Measurements from ENCODE around the gene UMAD1.
A peak's percentile ranks its signal among the peaks of the same experiment; 100 is the strongest.
"Not testable (repeated sequence)": the region's sequence is repeated elsewhere in the genome, so short reads cannot be mapped to it uniquely, and the experiment has no call there.

Gene UMAD1

DNA sequence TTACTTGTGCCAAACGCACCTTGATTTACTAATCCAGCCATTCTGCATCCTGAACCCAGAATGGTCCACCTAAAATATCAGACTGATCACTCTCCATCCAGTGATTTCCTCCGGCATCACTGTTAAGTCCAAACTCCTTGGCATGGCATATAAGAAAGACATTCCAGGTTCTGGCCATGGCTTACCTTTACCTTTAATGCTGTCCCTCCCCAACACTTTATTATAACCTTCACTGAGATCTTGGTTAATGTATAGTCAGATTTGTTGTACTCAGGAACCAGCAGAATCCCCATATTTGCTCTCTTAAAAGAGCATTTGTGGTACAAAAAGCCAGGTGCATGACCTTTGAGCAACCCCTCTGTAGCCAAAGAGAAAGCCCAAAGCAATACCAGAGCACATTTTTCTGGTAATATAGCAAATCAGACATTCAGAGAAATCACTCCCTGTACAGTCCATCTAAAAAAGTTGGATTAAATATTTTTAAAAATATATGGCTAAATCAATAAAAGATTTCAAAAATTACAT lies 10.2 kb downstream of the UMAD1 start:
- no peak for DNase-seq (ENCODE audit: low read depth)
- H3K4me3 ChIP-seq (ENCODE audit: low read depth, low read length) = no peak overlapping the region

DNA sequence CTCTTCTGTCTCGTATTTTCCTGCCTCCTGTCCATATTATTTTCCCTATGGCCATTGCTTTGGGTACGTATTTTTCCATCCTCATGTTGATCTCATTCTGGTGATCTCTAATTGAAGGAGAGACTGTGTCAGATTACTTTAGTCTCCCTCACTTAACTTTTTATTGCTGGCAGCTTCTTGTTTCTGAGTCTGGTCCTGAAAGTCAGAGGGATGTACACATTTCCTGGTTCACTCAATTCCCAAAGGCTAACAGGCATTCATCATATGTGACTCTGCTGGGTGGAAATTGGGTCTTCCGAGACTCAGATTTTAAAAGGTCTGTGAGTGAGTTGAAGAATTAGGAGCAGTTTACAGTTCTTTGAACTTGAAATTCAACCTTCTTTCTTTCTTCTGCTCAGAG lies 10.9 kb downstream of the UMAD1 start:
- peak; percentile 4 for DNase-seq (ENCODE audit: low read depth)
- H3K4me3 ChIP-seq (ENCODE audit: low read depth, low read length) = no peak overlapping the region

DNA sequence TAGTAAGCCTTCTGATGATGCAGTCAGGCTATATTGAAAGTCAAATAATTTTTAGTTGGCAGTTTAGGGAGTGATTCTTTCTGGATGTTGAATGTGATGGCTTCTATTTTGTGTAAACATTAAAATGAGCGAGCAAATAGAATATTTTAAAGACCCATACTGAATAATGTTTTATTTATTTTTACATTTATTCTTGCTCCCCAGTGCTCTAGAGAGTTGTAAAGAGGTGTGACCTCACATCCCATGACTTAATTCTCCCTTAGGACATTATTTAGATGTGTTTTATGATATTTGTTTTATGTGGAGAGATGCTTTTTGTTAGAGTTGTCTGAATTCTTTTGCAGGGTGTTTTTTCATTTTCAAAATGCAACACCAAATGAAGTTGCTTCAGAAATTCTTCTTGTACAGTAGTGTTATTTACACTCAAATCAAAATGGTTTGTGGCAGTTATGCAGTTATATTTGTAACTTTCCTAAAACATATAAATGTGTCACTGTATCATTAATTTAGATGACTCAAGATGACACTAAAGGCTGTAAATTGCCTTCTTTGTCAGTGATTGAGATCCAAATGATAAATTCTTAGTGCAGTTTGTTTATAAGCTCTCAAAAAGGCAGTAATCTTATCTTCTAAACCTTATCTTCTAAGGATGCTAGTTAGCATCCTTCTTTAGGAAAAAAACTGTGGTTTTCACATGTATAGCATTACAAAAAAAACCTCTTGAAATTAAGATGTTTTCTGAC lies 12.4 kb downstream of the UMAD1 start:
- H3K4me3 ChIP-seq (ENCODE audit: low read depth, low read length) = no peak overlapping the region

DNA sequence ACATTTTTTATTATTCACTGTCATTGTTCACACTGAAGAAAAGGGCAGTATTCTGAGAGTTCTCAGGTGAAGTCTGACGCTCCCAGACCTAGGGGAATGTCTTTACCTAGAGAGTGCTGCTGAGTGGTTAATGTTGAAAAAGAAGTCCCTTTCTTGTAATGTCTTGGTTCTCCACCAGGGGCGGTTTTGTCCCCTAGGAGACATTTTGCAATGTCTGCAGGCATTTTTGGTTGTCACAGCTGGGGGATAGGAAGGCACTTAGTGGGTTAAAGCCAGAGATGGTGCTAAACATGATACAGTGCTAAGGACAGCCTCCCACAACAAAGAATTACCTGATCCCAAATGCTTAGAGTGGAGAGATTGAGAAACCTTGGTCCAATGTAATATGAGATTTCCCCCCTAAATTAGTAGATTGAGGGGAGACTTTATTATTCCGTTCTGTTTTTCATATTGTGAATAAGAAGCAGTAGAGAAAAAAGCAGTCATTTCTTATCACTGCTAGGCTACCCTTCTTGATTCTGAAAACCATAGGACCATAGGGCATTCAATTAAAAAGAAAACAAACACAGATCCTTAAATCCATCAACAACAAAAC lies 13.1 kb downstream of the UMAD1 start:
- no peak for DNase-seq (ENCODE audit: low read depth)
- no peak overlapping the region for H3K4me3 ChIP-seq (ENCODE audit: low read depth, low read length)

More for the DNA sequence above, 12.4 kb downstream of the UMAD1 start:
- DNase-seq (ENCODE audit: low read depth) = no peak

DNA sequence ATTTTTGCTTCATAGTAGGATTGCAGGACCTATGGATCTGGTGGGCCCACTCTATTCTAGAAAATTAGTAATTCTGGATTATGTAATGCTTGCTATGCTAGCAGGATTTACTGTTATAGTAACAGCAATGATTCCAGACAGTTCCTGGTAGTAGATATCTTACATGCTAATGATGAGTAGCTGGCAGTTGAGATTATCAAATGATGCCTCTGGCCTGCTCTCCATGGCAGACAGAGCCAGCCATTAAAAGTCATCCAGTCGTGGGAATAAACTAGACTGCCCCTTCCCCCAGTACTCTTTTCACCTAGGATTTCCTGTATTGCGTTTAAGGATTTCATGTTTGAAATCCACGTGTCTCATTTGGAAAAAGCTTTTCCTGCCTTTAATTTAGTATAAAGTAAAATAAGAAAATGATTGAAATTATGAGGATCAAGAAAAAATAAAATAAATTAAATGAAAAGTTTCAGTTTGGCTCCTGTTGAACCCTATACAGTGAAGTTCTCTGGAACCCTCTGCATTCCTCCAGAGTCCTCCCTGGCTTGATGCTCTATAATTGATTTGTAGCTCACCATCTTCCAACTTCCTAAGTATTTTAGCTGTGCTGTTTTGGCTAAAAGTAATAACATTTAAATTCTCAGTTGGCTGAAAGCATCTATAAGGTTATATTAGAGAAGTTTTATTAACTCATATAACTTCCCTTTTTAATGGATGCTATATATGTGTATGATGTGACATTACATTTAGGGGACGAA lies 14.6 kb downstream of the UMAD1 start:
- DNase-seq (ENCODE audit: low read depth) = peak; percentile 2

DNA sequence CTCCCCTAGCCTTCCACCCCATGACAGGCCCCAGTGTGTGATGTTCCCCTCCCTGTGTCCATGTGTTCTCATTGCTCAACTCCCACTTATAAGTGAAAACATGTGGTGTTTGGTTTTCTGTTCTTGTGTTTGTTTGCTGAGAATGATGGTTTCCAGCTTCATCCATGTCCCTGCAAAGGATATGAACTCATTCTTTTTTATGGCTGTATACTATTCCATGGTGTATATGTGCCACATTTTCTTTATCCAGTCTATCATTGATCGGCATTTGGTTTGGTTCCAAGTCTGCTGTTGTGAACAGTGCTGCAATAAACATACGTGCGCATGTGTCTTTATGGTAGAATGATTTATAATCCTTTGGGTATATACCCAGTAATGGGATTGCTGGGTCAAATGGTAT lies 15.9 kb downstream of the UMAD1 start:
- DNase-seq (ENCODE audit: low read depth); H3K4me3 ChIP-seq (ENCODE audit: low read depth, low read length): not testable (repeated sequence)

More for the DNA sequence above, 14.6 kb downstream of the UMAD1 start:
- H3K4me3 ChIP-seq (ENCODE audit: low read depth, low read length) = no peak overlapping the region

DNA sequence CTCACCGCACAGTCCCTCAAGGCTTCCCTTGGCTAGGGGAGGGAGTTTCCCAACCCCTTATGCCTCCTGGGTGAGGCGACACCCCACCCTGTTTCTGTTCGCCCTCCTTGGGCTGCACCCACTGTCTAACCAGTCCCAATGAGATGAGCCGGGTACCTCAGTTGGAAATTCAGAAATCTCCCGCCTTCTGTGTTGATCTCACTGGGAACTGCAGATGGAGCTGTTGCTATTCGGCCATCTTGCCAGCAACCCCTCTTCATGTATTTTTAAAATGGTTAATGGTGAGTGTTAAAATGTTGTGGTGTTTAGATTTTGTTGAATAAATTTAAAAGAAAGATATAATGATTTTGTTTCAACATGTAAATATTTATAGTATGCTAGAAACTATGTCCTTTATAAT lies 22.0 kb downstream of the UMAD1 start:
- DNase-seq (ENCODE audit: low read depth) = peak; percentile 6
- H3K4me3 ChIP-seq (ENCODE audit: low read depth, low read length) = no peak overlapping the region

DNA sequence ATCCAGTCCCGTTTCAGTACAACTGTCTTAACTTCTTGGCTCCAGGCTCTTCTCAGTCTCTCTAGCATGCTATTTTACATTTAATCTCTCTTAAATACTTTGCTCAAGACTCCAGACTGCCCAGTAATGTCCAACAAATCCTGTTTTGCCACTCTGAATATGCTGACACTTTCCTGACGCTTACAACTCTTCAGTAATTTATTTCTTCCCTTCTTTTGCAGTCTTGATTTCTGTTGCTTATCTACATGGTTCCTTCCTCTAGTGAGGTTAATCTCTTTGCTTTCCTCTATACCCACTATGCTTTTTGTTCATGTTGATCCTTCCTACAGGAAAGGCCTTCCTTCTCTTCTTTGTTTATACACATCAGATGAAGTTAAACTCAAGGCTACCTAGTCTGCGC lies 23.7 kb downstream of the UMAD1 start:
- DNase-seq (ENCODE audit: low read depth) = no peak

DNA sequence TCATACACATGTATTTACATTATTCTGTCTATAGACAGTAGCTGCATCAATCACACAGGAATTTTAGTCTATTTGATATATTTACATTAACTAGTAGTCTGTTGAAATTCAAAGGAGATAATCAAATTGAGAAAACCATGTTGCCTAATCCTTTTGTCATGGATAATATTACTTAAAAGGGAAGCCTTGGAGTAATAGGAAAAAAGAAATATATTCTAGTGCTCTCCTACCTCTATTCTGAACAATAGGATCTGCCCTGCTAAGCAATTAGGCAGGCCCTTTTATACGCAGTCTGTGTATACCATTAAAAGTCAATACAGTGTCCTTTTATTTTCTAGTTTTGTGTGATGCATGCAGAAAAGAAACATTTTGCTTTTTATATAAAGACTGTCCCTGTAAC lies 24.5 kb downstream of the UMAD1 start:
- no peak overlapping the region for H3K4me3 ChIP-seq (ENCODE audit: low read depth, low read length)

More for the DNA sequence above, 23.7 kb downstream of the UMAD1 start:
- H3K4me3 ChIP-seq (ENCODE audit: low read depth, low read length) = no peak overlapping the region

DNA sequence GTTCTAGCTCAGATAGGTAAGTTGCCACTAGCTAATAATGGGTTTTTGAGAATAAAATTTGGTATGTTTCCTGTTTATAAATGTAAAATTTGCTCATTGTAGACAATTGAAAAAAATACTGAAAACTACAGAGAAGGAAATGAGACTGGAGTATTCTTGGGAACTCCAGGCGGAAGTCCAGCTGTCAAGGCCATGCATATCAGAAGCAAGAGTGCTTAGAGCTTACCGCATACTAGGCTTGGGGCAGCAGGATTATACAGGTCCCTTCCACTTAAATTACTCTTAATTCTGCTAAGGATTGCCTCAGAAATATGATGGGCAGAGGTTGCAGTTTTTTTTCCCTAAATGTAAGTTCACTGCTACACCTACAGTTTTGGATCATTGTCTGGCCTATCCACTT lies 26.6 kb downstream of the UMAD1 start:
- no peak for DNase-seq (ENCODE audit: low read depth)
- H3K4me3 ChIP-seq (ENCODE audit: low read depth, low read length) = no peak overlapping the region

More for the DNA sequence above, 24.5 kb downstream of the UMAD1 start:
- DNase-seq (ENCODE audit: low read depth) = no peak

DNA sequence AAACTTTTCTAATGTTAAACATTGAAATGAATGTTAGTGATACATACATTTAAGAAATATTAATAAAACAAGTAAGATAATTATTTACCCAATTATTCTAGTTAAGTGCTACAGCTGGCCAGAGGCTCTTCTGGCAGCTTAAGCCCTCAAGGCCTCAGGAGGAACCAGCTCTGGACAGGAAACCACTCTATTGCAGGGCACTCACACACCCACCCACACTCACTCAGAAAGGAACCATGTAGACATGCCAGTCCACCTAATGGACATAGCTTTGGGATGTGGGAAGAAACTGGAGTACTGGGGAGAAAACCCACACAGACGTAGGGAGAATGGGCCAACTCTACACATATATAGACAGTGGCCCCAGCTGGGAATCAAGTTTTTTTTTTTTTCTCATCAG lies 28.2 kb downstream of the UMAD1 start:
- H3K4me3 ChIP-seq (ENCODE audit: low read depth, low read length) = no peak overlapping the region
- no peak for DNase-seq (ENCODE audit: low read depth)

DNA sequence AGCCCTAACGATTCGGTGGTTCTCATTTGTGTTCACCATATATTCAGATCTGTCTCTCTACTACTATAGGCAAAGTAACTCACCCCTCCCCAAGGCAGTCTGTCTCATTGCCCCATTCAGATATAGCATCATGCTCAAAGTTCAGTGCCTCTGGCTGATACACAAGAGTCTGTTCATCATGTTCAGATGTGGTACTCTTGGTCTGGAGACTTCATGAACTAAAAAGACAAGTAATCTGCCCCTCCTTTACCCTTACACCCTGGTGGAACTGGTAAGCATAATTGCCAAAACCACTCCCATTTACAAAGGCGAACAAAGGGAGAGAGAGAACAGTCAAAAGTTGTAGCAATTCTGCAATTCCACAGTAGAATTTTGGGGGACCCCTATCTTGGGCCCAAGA lies 29.9 kb downstream of the UMAD1 start:
- DNase-seq (ENCODE audit: low read depth) = no peak
- H3K4me3 ChIP-seq (ENCODE audit: low read depth, low read length) = no peak overlapping the region

DNA sequence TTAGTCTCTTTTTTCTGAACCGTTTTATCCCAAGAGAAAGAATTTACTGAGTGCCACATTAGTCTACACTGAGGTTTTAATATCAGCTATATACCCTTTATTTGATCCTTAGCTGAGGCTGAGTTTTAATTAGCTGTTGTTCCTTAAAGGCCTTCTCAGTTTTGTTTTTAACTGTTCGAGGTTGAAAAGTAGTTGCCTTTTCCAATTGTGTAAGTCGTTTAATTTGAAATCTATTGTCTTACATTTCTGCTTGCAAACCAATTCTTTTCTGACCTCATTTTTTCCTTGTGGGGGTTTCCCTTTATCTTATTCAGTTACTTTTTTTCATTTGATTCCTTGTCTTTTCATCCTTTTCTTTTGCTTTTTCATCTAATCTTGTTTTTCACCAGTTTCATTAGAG lies 30.8 kb downstream of the UMAD1 start:
- no peak for DNase-seq (ENCODE audit: low read depth)
- H3K4me3 ChIP-seq (ENCODE audit: low read depth, low read length) = no peak overlapping the region

DNA sequence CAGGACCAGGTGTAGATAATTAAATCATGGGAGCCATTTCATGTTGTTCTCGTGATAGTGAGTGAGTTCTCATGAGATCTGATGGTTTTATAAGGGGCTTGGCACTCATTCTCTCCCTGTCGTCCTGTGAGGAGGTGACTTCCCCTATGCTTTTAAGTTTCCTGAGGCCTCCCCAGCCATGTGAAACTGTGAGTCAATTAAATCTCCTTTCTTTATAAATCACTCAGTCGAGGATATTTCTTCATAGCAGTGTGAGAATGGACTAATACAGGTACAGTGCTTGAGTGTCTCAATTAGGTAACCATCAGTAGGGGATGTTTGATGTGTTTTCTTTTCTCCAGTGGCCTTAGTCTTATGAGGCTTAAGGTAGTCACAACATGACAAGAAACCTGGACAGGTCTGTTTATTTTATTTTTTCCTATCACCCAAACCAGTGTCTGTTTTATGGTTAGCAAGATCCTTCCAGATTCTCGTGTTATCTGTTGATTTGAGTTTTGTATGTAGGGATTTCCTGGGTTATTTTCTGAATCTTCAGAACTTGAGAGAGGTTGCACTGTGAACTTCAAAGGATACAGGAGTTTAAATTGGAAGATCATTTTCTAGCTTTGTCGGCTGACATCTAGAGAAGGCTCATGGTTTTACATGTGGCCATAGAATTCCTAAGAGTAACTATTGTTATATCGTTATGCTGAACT lies 32.1 kb downstream of the UMAD1 start:
- no peak for DNase-seq (ENCODE audit: low read depth)
- H3K4me3 ChIP-seq (ENCODE audit: low read depth, low read length) = no peak overlapping the region

DNA sequence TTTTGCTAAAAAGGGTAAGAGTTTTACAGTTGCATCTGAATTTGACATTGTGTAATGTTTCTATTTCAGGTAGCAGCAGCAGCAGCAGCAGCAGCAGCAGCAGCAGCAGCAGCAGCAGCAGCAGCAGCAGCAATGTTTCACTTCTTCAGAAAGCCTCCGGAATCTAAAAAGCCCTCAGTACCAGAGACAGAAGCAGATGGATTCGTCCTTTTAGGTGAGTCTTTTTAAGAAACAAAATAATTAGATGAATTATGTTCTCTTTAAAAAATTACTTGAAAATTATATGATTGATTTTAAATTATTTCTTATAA lies 32.6 kb downstream of the UMAD1 start:
- DNase-seq (ENCODE audit: low read depth) = no peak
- no peak overlapping the region for H3K4me3 ChIP-seq (ENCODE audit: low read depth, low read length)

DNA sequence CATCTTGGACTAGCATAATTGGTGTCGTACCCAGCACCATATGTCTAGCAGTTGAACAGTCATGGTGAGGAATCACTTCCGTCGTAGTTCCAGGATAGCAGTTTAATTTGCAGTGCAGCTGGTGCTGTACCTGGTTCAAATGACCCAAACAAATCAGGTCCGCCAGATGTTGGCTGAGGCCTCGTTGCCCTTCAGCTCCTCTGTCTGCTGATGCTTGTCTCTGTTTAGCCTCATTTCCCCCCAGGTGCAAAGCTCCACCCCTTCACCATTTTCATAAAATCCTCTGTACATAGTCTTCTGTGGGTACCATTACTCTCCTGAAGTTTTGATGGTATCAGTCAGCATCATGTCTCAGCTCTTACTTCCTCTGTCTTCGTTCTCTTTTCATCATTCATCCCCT lies 35.1 kb downstream of the UMAD1 start:
- no peak for DNase-seq (ENCODE audit: low read depth)
- H3K4me3 ChIP-seq (ENCODE audit: low read depth, low read length) = no peak overlapping the region

DNA sequence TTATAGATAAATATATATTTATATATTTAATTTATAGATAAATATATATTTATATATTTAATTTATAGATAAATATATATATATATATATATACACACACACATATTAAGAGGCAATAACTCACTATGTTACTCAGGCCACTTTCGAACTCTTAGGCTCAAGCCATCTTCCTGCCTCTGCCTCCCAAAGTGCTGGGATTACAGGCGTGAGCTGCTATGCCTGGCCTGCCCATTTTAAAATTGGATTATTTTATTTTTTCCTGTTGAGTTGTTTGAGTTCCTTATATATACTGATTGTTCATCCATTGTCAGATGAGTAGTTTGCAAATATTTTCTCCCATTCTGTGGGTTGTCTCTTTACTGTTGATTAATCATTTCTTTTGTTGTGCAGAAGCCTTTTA lies 39.1 kb downstream of the UMAD1 start:
- not testable (repeated sequence) for DNase-seq (ENCODE audit: low read depth); H3K4me3 ChIP-seq (ENCODE audit: low read depth, low read length)

DNA sequence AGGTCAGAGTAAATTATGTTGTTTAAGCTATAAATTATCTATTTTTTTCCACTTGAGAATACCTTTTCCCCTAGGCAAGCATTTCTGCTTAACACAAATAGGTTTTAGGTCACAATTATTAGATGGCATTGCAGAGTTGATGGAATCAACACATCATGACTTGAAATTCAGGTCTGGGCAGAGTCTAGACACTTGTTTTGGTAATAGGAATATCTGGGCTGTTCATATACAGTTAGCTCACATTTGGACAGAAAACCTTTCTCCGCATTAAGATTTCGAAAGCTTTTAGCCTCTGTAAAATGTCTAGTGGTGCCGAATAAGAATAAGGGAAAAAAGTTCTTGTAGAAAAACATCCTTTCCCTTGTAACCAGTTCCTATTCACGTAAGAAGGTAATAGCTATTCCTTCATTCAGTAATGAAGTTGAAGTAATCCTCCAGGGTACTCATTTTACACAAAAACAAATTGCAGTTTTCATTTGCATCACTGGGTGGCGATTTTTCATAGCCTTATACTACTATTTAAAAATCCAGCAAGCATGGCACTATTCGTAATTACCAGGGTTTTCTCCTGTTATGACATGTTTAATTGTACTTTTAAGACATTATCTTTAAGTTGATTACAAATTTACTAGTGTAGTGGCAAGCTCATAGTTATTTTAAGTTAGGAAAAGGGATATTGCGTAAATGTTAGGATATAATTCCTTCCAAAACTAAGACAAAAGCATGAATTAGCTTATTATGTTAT lies 40.8 kb downstream of the UMAD1 start:
- H3K4me3 ChIP-seq (ENCODE audit: low read depth, low read length) = no peak overlapping the region
- peak; percentile 13 for DNase-seq (ENCODE audit: low read depth)

DNA sequence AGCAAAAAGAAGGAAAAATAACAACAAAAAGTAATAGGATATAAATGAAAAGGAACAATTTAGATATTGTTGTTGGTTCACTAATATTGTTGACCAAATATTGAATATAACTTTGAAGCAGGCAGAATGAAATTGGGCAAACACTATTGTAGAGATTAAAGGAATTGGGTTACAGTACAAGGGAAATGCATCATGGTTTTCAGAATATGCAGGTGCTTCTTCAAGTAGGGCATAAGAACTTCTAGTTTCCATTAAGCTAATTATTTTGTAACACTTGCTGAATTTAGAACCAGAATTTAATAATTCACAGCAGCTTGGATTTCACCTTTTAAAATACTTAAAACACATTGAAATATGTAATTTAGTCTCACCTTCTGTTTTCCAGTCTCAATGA lies 41.4 kb downstream of the UMAD1 start:
- H3K4me3 ChIP-seq (ENCODE audit: low read depth, low read length) = no peak overlapping the region
- DNase-seq (ENCODE audit: low read depth) = no peak

Data from skeletal muscle cell (primary cell).